NCI-H524 (cell line): ENCODE data around the gene PLVAP.

ENCODE experiments used
- DNase-seq, 2 experiments: peaks; one replicate each; lab custom pipeline; 2025; lab: John Stamatoyannopoulos, UW

The PLVAP gene

DNA sequence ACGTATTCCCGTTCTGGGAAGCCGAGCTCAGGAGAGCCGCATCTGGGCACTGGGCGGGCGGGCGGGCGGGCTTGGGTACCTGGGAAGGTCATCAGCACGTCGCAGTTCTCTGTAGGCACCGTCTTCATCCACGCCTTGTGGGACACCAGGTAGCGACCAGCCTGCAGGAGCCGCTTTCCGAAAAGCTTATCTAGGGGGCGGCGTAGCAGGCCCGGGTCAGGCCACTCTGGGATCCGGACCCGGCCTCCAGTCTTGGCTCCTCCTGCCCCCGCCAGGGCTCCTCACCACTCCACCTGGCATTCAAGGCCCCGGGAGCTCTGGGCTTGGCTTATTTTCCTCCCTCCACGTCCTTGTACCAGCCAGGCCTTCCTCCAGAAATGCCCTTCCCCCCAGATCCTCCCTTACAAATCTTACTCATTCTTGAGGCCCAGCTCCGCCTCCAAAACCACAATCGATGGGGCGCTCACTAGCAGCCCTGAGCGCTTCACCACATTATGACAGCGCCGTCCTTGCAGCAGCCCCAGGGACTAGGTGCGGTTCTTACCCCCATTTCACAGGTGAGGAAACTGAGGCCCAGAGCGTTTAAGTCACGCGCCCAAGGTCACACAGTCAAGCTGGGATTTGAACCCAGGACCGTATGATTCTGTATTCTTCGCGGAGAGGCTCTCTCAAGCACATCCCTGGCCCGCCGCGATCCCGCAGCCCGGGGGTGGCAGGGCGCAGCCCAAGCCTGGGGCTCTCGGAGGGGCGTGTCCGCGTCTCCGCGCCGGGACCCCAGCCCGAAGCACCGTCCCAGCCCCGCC, 43.3 kb downstream of the PLVAP start:
- no peak for DNase-seq

- peak; percentile 32 to 48 for DNase-seq
Measured at GRCh38 chr19:17332677-17333581, 44.2 kb downstream of the PLVAP start.

- no peak for DNase-seq
Measured at GRCh38 chr19:17332360-17332676, 44.8 kb downstream of the PLVAP start.

DNA sequence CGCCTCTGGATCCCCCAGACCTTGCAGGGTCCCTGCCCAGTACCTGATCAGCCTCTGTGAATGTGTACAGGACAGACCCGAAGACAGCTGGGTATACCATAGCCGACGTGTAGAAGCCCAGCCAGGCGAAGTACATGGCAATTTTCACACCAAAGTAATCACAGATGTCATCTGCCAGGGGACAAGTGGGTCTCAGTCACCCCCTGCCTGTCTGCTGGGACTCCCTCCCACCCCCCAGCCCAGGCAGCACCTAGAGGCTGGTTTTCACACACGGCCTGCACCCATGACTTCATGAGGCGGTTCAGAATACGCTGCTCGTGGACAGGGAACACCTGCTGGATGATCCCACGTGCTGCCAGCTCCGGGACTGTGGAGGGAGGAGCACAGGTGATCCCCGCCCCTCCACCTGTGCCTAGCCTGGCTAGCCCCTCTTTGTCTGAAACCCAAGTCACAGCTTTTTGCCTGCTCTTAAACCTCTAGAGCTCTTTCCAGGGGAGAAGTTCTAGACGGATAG, 46.0 kb downstream of the PLVAP start:
- no peak for DNase-seq

- DNase-seq, result no peak
Measured at GRCh38 chr19:17330262-17331044, 46.7 kb downstream of the PLVAP start.

DNA sequence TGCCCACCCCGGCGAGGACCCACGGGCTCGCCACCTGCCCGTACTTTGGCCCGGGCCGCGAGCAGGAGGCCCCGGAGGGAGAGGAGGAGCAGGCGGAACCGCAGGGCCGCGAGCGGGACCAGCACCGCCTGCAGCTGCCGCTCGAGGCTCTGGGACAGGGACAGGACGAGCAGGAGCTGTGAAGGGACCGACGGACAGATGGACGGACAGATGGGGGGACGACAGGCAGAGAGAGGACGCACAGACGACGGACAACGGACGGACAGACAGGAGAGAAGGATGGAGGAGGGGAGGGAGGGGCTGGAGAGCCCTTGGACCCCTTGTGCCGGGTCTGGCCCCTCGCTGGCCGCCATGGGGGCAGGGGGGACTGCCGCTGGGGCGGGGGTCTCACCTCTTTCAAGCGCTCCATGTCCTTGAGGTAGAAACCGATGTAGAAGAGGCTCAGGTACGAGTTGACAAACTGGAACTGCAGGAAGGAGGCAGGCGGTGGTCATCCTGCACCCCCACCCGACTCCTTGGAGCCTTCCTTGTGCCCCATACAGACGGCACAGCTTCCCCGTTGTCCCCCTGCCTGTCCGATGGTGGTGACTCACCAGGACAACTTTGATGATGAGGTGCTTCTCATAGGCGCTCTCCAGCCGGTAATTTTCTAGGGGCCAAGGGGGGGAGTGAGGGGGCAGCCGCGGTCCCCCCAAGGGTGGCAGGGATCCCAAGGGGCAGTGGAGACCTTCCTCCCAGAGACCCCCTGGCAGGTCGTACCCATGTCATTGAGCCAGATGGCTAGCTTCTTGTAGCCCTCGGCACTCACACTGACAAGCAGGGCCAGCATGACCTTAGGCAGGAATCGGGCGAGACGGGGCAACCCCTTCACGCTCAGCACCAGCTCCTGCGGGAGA, 47.5 kb downstream of the PLVAP start:
- DNase-seq, result no peak

DNA sequence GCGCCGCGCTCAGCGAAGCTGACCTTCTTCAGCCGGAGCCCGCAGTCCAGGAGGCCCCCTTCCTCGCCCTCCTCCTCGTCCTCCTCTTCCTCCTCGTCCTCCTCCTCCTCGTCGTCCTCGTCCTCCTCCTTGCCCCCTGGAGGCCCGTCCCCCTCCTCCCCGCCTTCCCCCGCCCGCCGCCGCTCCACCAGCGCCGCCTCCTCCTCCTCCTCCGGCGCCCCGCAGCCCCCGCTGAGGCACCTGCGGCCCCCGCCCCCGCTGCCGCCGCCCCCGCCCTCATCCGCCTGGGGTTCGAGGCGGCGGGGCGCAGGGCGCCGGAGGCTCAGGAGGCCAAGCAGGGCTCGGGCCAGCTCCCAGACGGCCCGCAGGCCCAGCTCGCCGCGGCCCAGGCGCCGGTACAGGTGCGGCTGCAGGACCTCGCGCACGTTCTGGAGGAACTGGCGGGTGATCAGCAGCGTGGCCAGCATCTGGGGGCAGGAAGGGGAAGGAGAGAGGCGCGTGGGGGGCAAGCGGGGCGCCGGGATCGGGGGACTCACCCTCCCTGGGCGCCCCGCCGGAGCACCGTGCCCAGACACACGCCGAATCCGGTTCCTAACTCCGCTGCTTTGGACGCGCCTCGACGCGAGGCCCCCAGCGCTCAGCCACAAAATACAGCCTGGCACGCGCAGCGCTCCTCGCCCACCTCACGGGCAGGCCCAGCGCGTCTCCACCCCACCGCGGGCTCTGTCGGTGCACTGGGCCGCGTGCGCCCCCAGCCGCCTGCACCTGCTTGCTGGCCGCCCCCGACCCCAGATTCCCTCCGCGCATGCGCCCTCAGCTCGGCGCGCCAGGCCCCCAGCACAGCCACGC, 48.4 kb downstream of the PLVAP start:
- no peak for DNase-seq

DNA sequence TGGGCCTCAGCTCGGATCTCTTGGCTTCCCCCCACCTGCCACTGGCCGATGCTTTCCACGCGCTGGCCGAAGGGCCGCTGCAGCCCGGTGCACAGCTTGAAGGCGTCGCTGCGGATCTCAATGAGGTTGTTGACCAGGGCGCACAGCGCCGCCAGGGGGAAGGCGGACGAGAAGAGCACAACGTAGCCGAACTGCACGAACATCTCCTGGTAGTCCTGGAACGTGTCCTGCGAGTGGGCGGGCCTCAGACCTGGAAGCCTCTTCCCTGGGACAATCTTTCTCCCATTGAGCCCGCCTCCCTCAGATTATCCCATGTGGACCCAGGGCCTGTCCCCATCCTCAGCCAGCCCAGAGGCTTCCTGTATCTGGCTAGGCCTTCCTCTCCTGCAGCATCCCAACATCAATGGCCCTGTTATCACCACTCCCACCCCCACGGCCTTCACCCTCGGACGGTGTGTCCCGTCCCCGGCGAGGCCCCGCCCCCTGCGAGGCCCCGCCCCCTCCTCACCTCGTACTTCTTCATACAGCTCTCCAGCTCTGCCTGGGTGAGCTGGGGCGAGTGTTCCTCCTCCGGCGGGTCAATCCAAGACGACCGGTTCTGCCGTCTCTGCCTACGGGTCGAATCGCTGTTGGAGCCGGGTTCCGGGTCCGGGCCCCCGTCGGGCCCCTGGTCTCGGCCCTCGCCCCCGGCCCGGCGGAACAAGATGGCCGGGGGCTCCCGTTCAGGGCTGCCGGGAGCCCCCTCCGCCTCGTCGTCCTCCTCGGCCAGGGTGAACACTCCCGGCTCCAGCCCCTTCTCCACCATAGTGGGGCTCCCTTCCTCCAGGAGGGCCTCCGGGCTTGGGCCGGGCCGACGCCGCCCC, 49.3 kb downstream of the PLVAP start:
- DNase-seq, result no peak

DNA sequence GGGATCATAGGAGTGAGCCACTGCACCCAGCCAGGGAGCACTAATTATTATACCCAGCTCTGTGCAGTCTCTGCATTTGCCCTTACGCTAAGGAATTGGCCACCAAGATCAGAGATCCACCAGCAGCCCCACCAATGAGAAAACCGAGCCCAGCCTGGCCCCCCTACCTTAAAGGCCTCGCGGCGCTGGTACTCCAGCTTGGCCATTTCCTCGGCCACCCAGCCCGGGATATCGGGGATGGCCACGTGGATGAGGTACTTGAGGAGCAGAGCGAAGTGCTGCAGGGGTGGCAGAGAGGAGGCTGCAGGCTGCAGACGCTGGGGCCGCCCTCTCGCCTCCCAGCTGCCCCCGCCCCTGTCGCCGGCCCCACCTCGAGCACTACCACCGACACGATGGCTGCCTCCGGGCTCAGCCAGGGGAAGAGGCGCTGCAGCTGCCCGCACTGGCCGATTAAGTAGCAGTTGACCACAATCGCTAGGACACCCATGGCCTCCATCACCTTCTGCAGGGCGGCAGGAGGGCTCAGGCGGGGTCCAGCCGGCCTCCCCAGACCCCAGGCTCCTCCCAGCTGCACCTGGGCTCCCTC, 50.0 kb downstream of the PLVAP start:
- DNase-seq, result no peak

GRCh38 chr19:17326595-17326966, 50.6 kb downstream of the PLVAP start:
- DNase-seq, result no peak

- DNase-seq, result no peak
Measured at GRCh38 chr19:17325881-17326594, 51.1 kb downstream of the PLVAP start.

DNA sequence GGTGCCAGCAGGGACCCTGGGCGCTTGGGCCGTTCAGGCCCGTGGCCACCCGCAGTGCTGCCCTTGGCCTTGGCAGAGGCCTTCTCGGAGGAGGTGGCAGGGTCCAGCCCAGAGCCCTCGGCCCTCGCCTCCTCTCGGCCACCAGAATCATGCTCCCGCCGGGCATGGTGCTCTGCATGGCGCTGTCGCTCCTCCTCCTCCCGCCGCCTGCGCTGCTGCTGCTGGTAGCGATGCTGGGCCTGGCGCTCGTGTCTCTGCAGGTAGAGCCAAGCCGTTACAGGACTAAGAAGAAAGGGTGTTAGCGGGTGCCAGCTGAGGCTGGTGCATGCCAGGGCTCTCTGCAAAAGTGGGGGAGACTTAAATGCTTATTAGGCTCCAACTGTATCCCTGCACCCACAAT, 52.0 kb downstream of the PLVAP start:
- DNase-seq, result no peak

DNA sequence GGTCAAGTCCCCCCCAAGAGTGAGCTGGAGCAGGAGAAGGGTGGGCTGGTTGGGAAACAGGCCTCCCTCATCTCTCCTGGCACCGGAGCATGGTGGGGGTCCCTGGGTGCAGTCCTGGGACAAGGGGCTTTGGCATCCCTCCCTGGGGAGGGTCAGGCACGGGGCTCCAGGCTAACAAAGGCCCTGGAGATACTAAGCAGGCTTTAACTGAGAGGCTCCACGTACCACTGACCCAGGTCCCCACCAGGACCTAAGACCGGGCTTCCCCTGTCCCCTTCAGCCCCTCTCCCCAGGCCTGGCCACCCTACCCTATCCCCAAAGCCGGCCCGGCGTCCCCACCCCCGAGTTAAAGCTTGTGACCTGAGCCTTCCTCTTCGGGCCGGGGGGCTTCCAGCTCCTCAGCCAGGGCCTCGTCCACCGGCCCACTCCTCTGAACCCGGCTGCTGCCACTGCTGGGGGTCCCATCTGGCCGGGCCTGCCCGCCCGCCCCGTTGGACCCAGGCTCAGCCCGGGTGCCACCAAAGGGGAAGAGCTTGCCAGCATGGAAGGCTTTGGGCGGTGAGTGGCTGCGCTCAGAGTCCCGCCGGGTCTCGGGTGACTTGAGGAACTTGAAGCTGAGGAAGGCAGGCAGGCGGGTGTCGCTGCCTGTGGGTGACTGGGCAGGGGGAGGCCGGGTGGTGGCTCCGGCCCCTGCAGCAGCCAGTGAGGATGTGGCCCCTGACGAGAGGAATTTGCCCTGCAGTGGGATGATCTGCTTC, 52.6 kb downstream of the PLVAP start:
- no peak for DNase-seq

- no peak for DNase-seq
Measured at GRCh38 chr19:17323964-17324332, 53.2 kb downstream of the PLVAP start.

GRCh38 chr19:17323300-17323963, 53.7 kb downstream of the PLVAP start:
- DNase-seq, result no peak

DNA sequence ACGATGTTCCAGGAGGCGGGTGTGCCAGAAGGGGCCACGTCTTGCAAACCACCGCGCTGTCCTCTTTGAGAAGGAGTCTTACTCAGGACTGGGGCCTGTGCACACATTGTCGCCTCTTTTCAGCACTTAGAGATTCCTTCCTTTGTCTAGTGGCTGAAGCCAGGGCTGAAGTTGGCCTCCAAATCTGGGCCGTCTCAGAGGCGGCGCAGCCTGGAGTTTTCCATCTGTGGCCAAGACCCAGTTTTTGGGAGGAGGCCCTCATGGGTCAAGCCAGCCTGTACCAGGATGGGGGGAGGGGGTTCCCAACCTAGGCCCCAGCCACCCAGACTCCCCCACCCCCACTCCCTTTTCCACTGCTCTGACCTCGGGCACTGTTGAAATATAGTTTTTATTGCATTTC, 54.3 kb downstream of the PLVAP start:
- DNase-seq, result no peak
